Mammary epithelial cell (primary cell): ENCODE results near the gene MRPS2.
"Not testable (repeated sequence)": the region's sequence is repeated elsewhere in the genome, so short reads cannot be mapped to it uniquely, and the experiment has no call there.

Experiments
- EZH2 ChIP-seq: IDR thresholded peaks from 2 replicates; pipeline ENCODE4 v1.6.1; 2012; ENCODE audit warnings: low read length, inconsistent platforms, borderline replicate concordance
- TF ChIP-seq, protein P1 (sequence below), 2 donors: IDR thresholded peaks in 1 of 2; conservative IDR thresholded peaks in 1 of 2; 2 replicates each; pipeline ENCODE4 v1.5.1; 2011 to 2012; ENCODE audit warnings: inconsistent platforms in 2 of 2, low read length in 2 of 2, mild to moderate bottlenecking in 2 of 2, control low read depth in 1 of 2, low read depth in 1 of 2; ENCODE audit not compliant: insufficient read depth in 1 of 2; ENCODE audit errors: extremely low read depth in 1 of 2

DNA sequence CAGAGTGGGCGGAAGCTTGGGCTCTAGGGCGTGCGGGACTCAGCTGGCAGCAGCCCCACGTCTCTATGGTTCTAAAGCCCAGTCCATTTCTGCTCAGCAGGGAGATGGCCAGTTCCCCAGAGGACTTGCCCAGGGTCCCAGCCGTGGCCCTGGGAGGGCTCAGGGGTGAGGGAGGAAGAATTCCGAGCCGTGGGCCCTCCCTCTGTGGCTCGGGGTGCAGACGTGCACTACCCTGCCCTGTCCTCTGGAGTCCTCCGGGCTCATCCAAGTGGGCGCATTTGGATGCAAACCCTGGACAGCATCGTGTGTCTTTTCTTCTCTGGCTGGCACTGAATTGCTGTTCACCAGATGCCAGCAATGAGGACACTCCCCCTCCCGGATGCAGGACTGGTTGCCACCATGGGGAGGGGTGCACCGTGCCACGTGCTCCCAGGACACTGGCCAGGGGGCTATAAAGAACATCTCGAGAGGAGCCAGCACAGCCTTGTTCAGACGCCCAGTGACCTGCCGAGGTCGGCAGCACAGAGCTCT lies 45.2 kb downstream of the MRPS2 start, which contains the start of gene OBP2A:
- TF ChIP-seq, protein P1, sequence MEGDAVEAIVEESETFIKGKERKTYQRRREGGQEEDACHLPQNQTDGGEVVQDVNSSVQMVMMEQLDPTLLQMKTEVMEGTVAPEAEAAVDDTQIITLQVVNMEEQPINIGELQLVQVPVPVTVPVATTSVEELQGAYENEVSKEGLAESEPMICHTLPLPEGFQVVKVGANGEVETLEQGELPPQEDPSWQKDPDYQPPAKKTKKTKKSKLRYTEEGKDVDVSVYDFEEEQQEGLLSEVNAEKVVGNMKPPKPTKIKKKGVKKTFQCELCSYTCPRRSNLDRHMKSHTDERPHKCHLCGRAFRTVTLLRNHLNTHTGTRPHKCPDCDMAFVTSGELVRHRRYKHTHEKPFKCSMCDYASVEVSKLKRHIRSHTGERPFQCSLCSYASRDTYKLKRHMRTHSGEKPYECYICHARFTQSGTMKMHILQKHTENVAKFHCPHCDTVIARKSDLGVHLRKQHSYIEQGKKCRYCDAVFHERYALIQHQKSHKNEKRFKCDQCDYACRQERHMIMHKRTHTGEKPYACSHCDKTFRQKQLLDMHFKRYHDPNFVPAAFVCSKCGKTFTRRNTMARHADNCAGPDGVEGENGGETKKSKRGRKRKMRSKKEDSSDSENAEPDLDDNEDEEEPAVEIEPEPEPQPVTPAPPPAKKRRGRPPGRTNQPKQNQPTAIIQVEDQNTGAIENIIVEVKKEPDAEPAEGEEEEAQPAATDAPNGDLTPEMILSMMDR (conservative IDR thresholded peaks at IDR 0.05 in 1 of 2, IDR thresholded peaks at IDR 0.05 in 1 of 2; ENCODE audit: extremely low read depth in 1 of 2, insufficient read depth in 1 of 2, low read depth in 1 of 2, low read length in 2 of 2), result not testable (repeated sequence)
- not testable (repeated sequence) for TF ChIP-seq EZH2
